Measurements from ENCODE around the gene TMC6.
"Not testable (repeated sequence)": the region's sequence is repeated elsewhere in the genome, so short reads cannot be mapped to it uniquely, and the experiment has no call there.

The TMC6 gene

GRCh38 chr17:78128551-78129350, at the start of gene TMC6:
TMC6 (minus strand) TSS chr17:78128755; CDS start chr17:78126832, 1,923 bp downstream.
- H3K9me3 ChIP-seq (ENCODE audit: control insufficient read depth in 1 of 2, low read length in 2 of 2), result no peaks in the 10 kb centered on the region
- H3K4me3 ChIP-seq (ENCODE audit: low read depth in 1 of 2, low read length in 2 of 2), result peak within 1 kb of the TSS; percentile 46 to 77
- H3K4me1 ChIP-seq (ENCODE audit: control insufficient read depth in 1 of 2, insufficient read depth in 2 of 2, low read length in 2 of 2), result peaks cover 10 to 72% of the 10 kb centered on the region in 2 donors
- H3K27ac ChIP-seq (ENCODE audit: low read length), result peak within 1 kb of the TSS; percentile 39
- H3K27me3 ChIP-seq (ENCODE audit: low read depth, low read length), result no peaks in the 10 kb centered on the region
- no peaks in the 10 kb centered on the region for H3K36me3 ChIP-seq (ENCODE audit: control insufficient read depth in 1 of 2, insufficient read depth in 2 of 2, low read length in 2 of 2)

GRCh38 chr17:78176548-78177025, 48.0 kb upstream of the TMC6 start:
- H3K36me3 ChIP-seq (ENCODE audit: control insufficient read depth in 1 of 2, insufficient read depth in 2 of 2, low read length in 2 of 2), result no peaks in the 10 kb centered on the region
- no peak overlapping the region for H3K4me3 ChIP-seq (ENCODE audit: low read depth in 1 of 2, low read length in 2 of 2)
- H3K27me3 ChIP-seq (ENCODE audit: low read depth, low read length), result no peaks in the 10 kb centered on the region
- peaks cover 34 to 59% of the 10 kb centered on the region in 2 donors for H3K4me1 ChIP-seq (ENCODE audit: control insufficient read depth in 1 of 2, insufficient read depth in 2 of 2, low read length in 2 of 2)
- H3K9me3 ChIP-seq (ENCODE audit: control insufficient read depth in 1 of 2, low read length in 2 of 2), result no peaks in the 10 kb centered on the region
- H3K27ac ChIP-seq (ENCODE audit: low read length), result no peak overlapping the region

GRCh38 chr17:78175643-78175981, 47.1 kb upstream of the TMC6 start:
- H3K27me3 ChIP-seq (ENCODE audit: low read depth, low read length), result no peaks in the 10 kb centered on the region
- H3K36me3 ChIP-seq (ENCODE audit: control insufficient read depth in 1 of 2, insufficient read depth in 2 of 2, low read length in 2 of 2), result no peaks in the 10 kb centered on the region
- peaks cover 32 to 63% of the 10 kb centered on the region in 2 donors for H3K4me1 ChIP-seq (ENCODE audit: control insufficient read depth in 1 of 2, insufficient read depth in 2 of 2, low read length in 2 of 2)
- H3K4me3 ChIP-seq (ENCODE audit: low read depth in 1 of 2, low read length in 2 of 2), result no peak overlapping the region
- no peaks in the 10 kb centered on the region for H3K9me3 ChIP-seq (ENCODE audit: control insufficient read depth in 1 of 2, low read length in 2 of 2)
- no peak overlapping the region for H3K27ac ChIP-seq (ENCODE audit: low read length)

- H3K27ac ChIP-seq (ENCODE audit: low read length), result peak overlapping the region; percentile 86
- H3K4me3 ChIP-seq (ENCODE audit: low read depth in 1 of 2, low read length in 2 of 2), result peak overlapping the region in 1 of 2 donors; percentile 23
- peaks cover 26 to 63% of the 10 kb centered on the region in 2 donors for H3K4me1 ChIP-seq (ENCODE audit: control insufficient read depth in 1 of 2, insufficient read depth in 2 of 2, low read length in 2 of 2)
- H3K36me3 ChIP-seq (ENCODE audit: control insufficient read depth in 1 of 2, insufficient read depth in 2 of 2, low read length in 2 of 2), result no peaks in the 10 kb centered on the region
- no peaks in the 10 kb centered on the region for H3K9me3 ChIP-seq (ENCODE audit: control insufficient read depth in 1 of 2, low read length in 2 of 2)
- H3K27me3 ChIP-seq (ENCODE audit: low read depth, low read length), result no peaks in the 10 kb centered on the region
Observed at GRCh38 chr17:78174870-78175642, 46.5 kb upstream of the TMC6 start.

GRCh38 chr17:78174346-78174869, 45.9 kb upstream of the TMC6 start:
- H3K36me3 ChIP-seq (ENCODE audit: control insufficient read depth in 1 of 2, insufficient read depth in 2 of 2, low read length in 2 of 2), result no peaks in the 10 kb centered on the region
- peak overlapping the region in 1 of 2 donors; percentile 23 for H3K4me3 ChIP-seq (ENCODE audit: low read depth in 1 of 2, low read length in 2 of 2)
- no peaks in the 10 kb centered on the region for H3K27me3 ChIP-seq (ENCODE audit: low read depth, low read length)
- H3K9me3 ChIP-seq (ENCODE audit: control insufficient read depth in 1 of 2, low read length in 2 of 2), result no peaks in the 10 kb centered on the region
- peak overlapping the region; percentile 86 for H3K27ac ChIP-seq (ENCODE audit: low read length)
- H3K4me1 ChIP-seq (ENCODE audit: control insufficient read depth in 1 of 2, insufficient read depth in 2 of 2, low read length in 2 of 2), result peaks cover 26 to 70% of the 10 kb centered on the region in 2 donors

- Histone ChIP-seq H3K27me3 (ENCODE audit: low read depth, low read length) (no peaks in the 10 kb centered on the region), H3K4me3 (ENCODE audit: low read depth in 1 of 2, low read length in 2 of 2) (no peak overlapping the region)
Observed at GRCh38 chr17:78173097-78173715, 44.7 kb upstream of the TMC6 start.

GRCh38 chr17:78172249-78173051, 43.9 kb upstream of the TMC6 start:
- peaks cover 26 to 74% of the 10 kb centered on the region in 2 donors for H3K4me1 ChIP-seq (ENCODE audit: control insufficient read depth in 1 of 2, insufficient read depth in 2 of 2, low read length in 2 of 2)
- H3K27me3 ChIP-seq (ENCODE audit: low read depth, low read length), result no peaks in the 10 kb centered on the region
- peak overlapping the region; percentile 86 for H3K27ac ChIP-seq (ENCODE audit: low read length)
- no peaks in the 10 kb centered on the region for H3K9me3 ChIP-seq (ENCODE audit: control insufficient read depth in 1 of 2, low read length in 2 of 2)
- peak overlapping the region in 1 of 2 donors; percentile 3 for H3K4me3 ChIP-seq (ENCODE audit: low read depth in 1 of 2, low read length in 2 of 2)
- H3K36me3 ChIP-seq (ENCODE audit: control insufficient read depth in 1 of 2, insufficient read depth in 2 of 2, low read length in 2 of 2), result no peaks in the 10 kb centered on the region

More at GRCh38 chr17:78173097-78173715, 44.7 kb upstream of the TMC6 start:
- Histone ChIP-seq H3K27ac (ENCODE audit: low read length) (peak overlapping the region; percentile 86), H3K4me1 (ENCODE audit: control insufficient read depth in 1 of 2, insufficient read depth in 2 of 2, low read length in 2 of 2) (peaks cover 26 to 74% of the 10 kb centered on the region in 2 donors), H3K9me3 (ENCODE audit: control insufficient read depth in 1 of 2, low read length in 2 of 2) (no peaks in the 10 kb centered on the region), H3K36me3 (ENCODE audit: control insufficient read depth in 1 of 2, insufficient read depth in 2 of 2, low read length in 2 of 2) (no peaks in the 10 kb centered on the region)

GRCh38 chr17:78171591-78172248, 43.2 kb upstream of the TMC6 start:
- H3K27ac ChIP-seq (ENCODE audit: low read length), result not testable (repeated sequence)

GRCh38 chr17:78170692-78171590, 42.4 kb upstream of the TMC6 start:
- H3K4me1 ChIP-seq (ENCODE audit: control insufficient read depth in 1 of 2, insufficient read depth in 2 of 2, low read length in 2 of 2), result peaks cover 21 to 62% of the 10 kb centered on the region in 2 donors
- no peaks in the 10 kb centered on the region for H3K27me3 ChIP-seq (ENCODE audit: low read depth, low read length)
- H3K36me3 ChIP-seq (ENCODE audit: control insufficient read depth in 1 of 2, insufficient read depth in 2 of 2, low read length in 2 of 2), result no peaks in the 10 kb centered on the region
- no peak overlapping the region for H3K4me3 ChIP-seq (ENCODE audit: low read depth in 1 of 2, low read length in 2 of 2)
- no peaks in the 10 kb centered on the region for H3K9me3 ChIP-seq (ENCODE audit: control insufficient read depth in 1 of 2, low read length in 2 of 2)
- no peak overlapping the region for H3K27ac ChIP-seq (ENCODE audit: low read length)

More at GRCh38 chr17:78171591-78172248, 43.2 kb upstream of the TMC6 start:
- not testable (repeated sequence) for H3K4me3 ChIP-seq (ENCODE audit: low read depth in 1 of 2, low read length in 2 of 2); H3K27me3 ChIP-seq (ENCODE audit: low read depth, low read length); H3K36me3 ChIP-seq (ENCODE audit: control insufficient read depth in 1 of 2, insufficient read depth in 2 of 2, low read length in 2 of 2); H3K9me3 ChIP-seq (ENCODE audit: control insufficient read depth in 1 of 2, low read length in 2 of 2)
- peaks cover 26 to 70% of the 10 kb centered on the region in 2 donors for H3K4me1 ChIP-seq (ENCODE audit: control insufficient read depth in 1 of 2, insufficient read depth in 2 of 2, low read length in 2 of 2)
